Stimulated activated CD4-positive, alpha-beta T cell treated with anti-CD3 and anti-CD28 coated beads, Interleukin-4, amount 100 ng/mL, for 4 hours (primary cell): ENCODE measurements around the gene CDKN3.
"Not testable (repeated sequence)": the region's sequence is repeated elsewhere in the genome, so short reads cannot be mapped to it uniquely, and the experiment has no call there.

Experiments used
- DNase-seq, 2 experiments: peaks; one replicate each; pipeline ENCODE4 v3.0.0-alpha.2; 2020

CDKN3 gene

GRCh38 chr14:54425068-54425467 is 28.3 kb downstream of the CDKN3 start:
- no peak for DNase-seq

GRCh38 chr14:54425537-54426274 is 28.9 kb downstream of the CDKN3 start:
- DNase-seq, result no peak

DNA sequence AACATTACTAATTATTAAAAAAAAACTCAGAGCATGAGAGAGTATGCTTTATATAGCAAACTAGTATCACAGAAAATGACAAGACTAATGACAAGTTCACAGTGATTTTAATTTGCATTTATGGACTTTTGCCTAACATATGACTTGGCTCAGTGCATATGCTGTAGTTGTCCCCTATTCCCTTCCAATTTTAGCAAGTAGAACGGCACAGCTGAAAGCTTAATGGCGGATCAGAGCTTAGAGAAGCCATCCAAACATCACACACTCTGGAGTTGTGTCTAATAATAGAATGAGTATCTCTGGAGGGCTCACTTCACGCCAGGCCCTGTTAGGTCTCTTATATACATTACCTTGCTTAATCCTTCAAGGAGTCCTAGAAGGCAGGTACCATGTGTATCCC is 31.1 kb downstream of the CDKN3 start:
- no peak for DNase-seq

GRCh38 chr14:54428527-54428926 is 31.7 kb downstream of the CDKN3 start:
- no peak for DNase-seq

DNA sequence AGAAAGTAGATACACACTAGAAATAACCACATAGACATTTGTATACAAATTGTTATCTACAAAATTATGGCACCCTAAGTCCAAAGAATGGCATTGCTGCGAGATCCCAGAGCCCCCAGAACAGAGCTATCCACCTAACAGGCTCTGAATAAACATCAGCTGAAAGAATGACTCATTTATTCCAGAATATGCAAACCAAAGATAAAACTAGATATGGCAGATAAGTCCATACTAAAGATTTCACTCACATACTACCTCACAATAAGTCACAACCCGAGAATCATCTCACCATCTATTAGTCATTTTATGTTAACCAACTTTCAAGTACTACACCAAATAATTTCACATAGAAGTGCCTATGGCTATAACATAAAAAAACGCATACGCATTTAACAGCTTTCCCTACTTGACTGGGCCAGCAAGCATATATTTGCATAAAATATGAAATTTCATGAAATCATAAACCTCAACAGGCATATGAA is 38.7 kb downstream of the CDKN3 start:
- DNase-seq, result peak in 1 of 2 experiments; percentile 4

GRCh38 chr14:54437954-54438353 is 41.1 kb downstream of the CDKN3 start:
- not testable (repeated sequence) for DNase-seq

DNA sequence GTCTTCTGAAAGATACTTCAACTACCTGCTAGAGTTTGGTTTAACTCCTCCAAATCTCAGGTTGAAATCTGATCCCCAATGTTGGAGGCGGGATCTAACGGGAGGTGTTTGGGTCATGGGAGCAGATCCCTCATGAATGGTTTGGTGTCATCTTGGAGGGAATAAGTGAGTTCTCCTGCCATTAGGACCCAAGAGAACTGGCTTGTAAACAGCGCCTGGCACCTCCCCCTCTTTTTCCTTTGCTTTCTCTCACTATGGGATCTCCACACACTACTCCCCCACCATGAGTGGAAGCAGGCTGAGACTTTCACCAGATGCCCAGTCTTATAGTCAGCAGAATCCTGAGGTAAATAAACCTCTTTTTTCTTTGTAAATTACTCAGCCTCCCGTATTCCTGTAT is 41.9 kb downstream of the CDKN3 start:
- DNase-seq, result no peak

- DNase-seq, result no peak
Measured at GRCh38 chr14:54440037-54440436, 43.2 kb downstream of the CDKN3 start.

- DNase-seq, result no peak
Measured at GRCh38 chr14:54440476-54440872, 43.7 kb downstream of the CDKN3 start.

GRCh38 chr14:54440873-54441868 is 44.4 kb downstream of the CDKN3 start, which contains the start of gene CNIH1:
TSS of gene CNIH1 (minus strand) at chr14:54441374. CDS start at chr14:54441327, 47 bp downstream.
- DNase-seq, result peak; percentile 86 to 89

DNA sequence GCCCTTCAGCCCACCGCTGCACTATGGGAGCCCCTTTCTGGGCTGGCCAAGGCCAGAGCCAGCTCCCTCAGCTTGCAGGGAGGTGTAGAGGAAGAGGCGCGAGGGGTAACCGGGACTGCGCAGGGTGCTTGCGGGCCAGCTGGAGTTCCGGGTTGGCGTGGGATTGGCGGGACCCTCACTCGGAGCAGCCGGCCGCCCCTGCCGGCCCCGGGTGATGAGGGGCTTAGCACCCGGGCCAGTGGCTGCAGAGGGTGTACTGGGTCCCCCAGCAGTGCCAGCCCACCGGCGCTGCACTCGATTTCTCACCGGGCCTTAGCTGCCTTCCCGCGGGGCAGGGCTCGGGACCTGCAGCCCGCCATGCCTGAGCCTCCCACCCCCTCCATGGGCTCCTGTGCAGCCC is 46.2 kb downstream of the CDKN3 start:
- DNase-seq, result not testable (repeated sequence)

DNA sequence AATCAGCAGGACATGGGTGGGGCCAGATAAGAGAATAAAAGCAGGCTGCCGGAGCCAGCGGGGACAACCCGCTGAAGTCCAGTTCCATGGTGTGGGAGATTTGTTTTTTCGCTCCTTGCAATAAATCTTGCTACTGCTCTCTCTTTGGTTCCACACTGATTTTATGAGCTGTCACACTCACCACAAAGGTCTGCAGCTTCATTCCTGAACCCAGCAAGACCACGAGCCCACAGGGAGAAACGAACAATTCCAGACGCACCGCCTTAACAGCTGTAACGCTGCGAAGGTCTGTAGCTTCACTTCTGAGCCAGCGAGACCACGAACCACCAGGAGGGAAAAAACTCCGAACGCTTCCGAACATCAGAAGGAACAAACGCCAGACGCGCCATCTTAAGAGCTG is 47.2 kb downstream of the CDKN3 start:
- no peak for DNase-seq

GRCh38 chr14:54444681-54445080 is 47.9 kb downstream of the CDKN3 start:
- DNase-seq, result no peak

- DNase-seq, result no peak
Measured at GRCh38 chr14:54446161-54446693, 49.4 kb downstream of the CDKN3 start.

- no peak for DNase-seq
Measured at GRCh38 chr14:54447231-54447692, 50.5 kb downstream of the CDKN3 start.

GRCh38 chr14:54450535-54450934 is 53.7 kb downstream of the CDKN3 start:
- DNase-seq, result no peak

DNA sequence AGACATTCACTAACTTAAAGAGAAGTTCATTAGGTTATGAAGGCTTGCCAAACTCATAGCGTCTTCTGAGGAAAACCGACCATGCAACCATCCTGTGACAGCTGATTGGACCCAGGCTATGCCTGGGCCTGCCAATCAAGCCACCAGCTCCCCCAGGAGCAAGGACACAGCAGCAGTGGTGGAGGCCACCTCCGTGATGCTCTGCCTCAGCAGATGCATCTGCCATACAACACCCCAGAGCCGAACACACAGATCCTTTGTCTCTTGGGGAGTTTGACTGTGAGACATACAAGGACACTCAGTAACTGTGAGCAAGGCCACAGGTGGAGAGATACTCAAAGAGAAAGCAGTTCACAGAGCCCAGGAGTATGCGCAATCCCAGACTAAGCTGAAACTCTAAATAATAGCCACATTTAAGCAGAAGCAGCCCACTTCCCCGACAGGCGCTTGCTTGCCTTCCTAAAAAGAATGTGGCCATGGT is 54.4 kb downstream of the CDKN3 start:
- no peak for DNase-seq

DNA sequence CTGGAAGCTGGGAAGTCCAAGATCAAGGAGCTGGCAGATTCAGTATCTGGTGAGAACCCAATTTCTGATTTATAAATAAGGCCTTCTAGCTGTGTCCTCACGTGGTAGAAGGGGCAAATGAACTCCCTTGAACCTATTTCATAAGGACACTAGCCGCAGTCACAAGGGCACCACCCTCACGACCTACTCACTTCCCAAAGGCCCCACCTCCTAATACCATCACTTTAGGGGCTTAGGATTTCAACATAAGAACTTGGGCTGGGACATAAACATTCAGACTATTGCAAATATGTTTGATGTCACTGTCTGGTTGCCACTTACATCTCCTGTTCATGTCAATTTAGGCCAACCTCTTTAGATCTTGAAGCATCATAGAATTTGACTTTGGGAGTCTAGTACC is 55.2 kb downstream of the CDKN3 start:
- no peak for DNase-seq

- DNase-seq, result no peak
Measured at GRCh38 chr14:54453252-54453651, 56.4 kb downstream of the CDKN3 start.

GRCh38 chr14:54453990-54454389 is 57.2 kb downstream of the CDKN3 start:
- not testable (repeated sequence) for DNase-seq

- no peak for DNase-seq
Measured at GRCh38 chr14:54455363-54455762, 58.6 kb downstream of the CDKN3 start.

DNA sequence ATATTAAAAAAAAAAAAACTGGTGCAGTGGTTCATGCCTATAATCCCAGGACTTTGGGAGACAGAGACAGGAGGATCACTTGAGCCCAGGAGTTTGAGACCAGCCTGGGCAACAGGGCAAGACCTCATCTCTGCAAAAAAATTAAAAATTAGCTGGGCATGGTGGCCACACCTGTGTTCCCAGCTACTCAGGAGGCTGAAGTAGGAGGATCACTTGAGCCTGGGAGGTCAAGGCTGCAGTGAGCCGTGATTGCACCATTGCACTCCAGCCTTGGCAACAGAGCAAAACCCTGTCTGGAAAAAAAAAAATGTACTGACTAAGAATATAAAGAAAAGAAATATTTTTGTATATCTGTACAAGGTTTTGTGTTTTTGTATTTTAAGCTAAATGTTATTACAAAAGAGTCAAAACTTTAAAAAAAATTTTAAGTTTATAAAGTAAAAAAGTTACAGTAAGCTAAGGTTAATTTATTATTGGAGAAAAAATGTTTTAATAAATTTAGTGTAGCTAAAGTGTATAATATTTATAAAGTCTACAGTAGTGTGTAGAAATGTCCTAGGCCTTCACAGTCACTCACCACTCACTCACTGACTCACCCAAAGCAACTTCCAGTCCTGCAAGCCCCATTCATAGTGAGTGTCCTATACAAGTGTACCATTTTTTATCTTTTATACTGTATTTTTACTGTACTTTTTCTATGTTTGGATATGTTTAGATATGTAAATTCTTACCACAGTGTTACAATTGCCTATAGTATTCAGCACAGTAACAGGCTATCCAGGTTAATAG is 60.2 kb downstream of the CDKN3 start:
- not testable (repeated sequence) for DNase-seq
